Activated CD4-positive, alpha-beta T cell treated with anti-CD3 and anti-CD28 coated beads, Interleukin-2, Interleukin-6, amounts not matched to agents 100 ng/mL and 50 ng/mL, durations not matched to agents 16 hours and 8 hours (primary cell): ENCODE data around the gene CHEK2.
"Not testable (repeated sequence)": the region's sequence is repeated elsewhere in the genome, so short reads cannot be mapped to it uniquely, and the experiment has no call there.

Experiments used
- DNase-seq: peaks from one replicate; pipeline ENCODE4 v3.0.0-alpha.2; 2020

CHEK2 gene

GRCh38 chr22:28741200-28741784 lies 328 bp downstream of the CHEK2 start:
- no peak for DNase-seq

GRCh38 chr22:28738876-28739275 lies 2.7 kb downstream of the CHEK2 start:
- DNase-seq = not testable (repeated sequence)

GRCh38 chr22:28737701-28738100 lies 3.9 kb downstream of the CHEK2 start:
- DNase-seq = no peak

- DNase-seq = no peak
These were observed 5.1 kb downstream of the CHEK2 start for GRCh38 chr22:28736301-28737155.

- DNase-seq = no peak
These were observed 7.2 kb downstream of the CHEK2 start for GRCh38 chr22:28734393-28734792.

- DNase-seq = no peak
These were observed 11.4 kb downstream of the CHEK2 start for GRCh38 chr22:28730179-28730578.

GRCh38 chr22:28728621-28729313 lies 12.9 kb downstream of the CHEK2 start:
- DNase-seq = no peak

- no peak for DNase-seq
These were observed 13.6 kb downstream of the CHEK2 start for GRCh38 chr22:28728002-28728401.

- peak; percentile 11 for DNase-seq
These were observed 23.6 kb downstream of the CHEK2 start for GRCh38 chr22:28718044-28718443.

GRCh38 chr22:28716686-28717085 lies 24.9 kb downstream of the CHEK2 start:
- DNase-seq = no peak

GRCh38 chr22:28715611-28716010 lies 26.0 kb downstream of the CHEK2 start:
- no peak for DNase-seq

- DNase-seq = peak; percentile 56
These were observed 27.5 kb downstream of the CHEK2 start for GRCh38 chr22:28714043-28714628.

GRCh38 chr22:28711820-28712777 lies 29.5 kb downstream of the CHEK2 start:
- no peak for DNase-seq

GRCh38 chr22:28711341-28711740 lies 30.3 kb downstream of the CHEK2 start:
- DNase-seq = no peak

GRCh38 chr22:28710576-28711191 lies 30.9 kb downstream of the CHEK2 start:
- no peak for DNase-seq

GRCh38 chr22:28710107-28710506 lies 31.5 kb downstream of the CHEK2 start:
- no peak for DNase-seq

GRCh38 chr22:28706845-28707244 lies 34.8 kb downstream of the CHEK2 start:
- DNase-seq = no peak

- no peak for DNase-seq
These were observed 38.2 kb downstream of the CHEK2 start for GRCh38 chr22:28703436-28703835.

- DNase-seq = no peak
These were observed 38.7 kb downstream of the CHEK2 start for GRCh38 chr22:28702891-28703290.

GRCh38 chr22:28693041-28693760 lies 48.4 kb downstream of the CHEK2 start:
- DNase-seq = not testable (repeated sequence)

- DNase-seq = not testable (repeated sequence)
These were observed 51.8 kb downstream of the CHEK2 start for GRCh38 chr22:28689796-28690195.
